Neural progenitor cell (in vitro differentiated cells): ENCODE results near the gene TMEM178B.

Source experiments
- EZH2 ChIP-seq: fragments of 200-600 bp; sonication (generic); IDR thresholded peaks from 2 replicates; pipeline ENCODE4 v1.6.1; 2017; ENCODE audit warnings: antibody characterized with exemption, mild to moderate bottlenecking, moderate library complexity
- EZH2phosphoT487 ChIP-seq: fragments of 200-600 bp; sonication (generic); IDR thresholded peaks from 2 replicates; pipeline ENCODE4 v1.6.1; 2017; ENCODE audit warnings: antibody characterized with exemption

- TF ChIP-seq EZH2phosphoT487 = no peak
- TF ChIP-seq EZH2 = no peak
Measured at GRCh38 chr7:141295367-141295895, 221.6 kb downstream of the TMEM178B start.
